HepG2 (cell line): ENCODE measurements around the gene SYNPR. TPM values are rescaled to one million over a fixed set of nuclear protein-coding genes. Genes with fewer than 3 reads are reported as not detected.

Experiments
- ATAC-seq: fragments of 200-7000 bp; cut with Tn5 transposase; 3 replicates; pipeline ENCODE4 v1.9.1; 2020; ENCODE audit warnings: mild to moderate bottlenecking, moderate library complexity
- BruUV-seq: library from RNA; stranded (reverse); fragments of 400-500 nt; replicated peaks from 2 replicates; lab custom pipeline; 2021; lab: Mats Ljungman, UMichigan
- CTCF ChIA-PET: fragments of 300-600 bp; formaldehyde crosslinking; extraction: SDS; loops from one replicate; lab custom pipeline; 2021; ENCODE audit warnings: low total read pairs, inconsistent platforms, low intra/inter-chr PET ratio; lab: Yijun Ruan, JAX
- POLR2A ChIA-PET: fragments of 350-600 bp; sonication (Branson Sonifier 250); formaldehyde crosslinking; loops from one replicate; lab custom pipeline; 2020; ENCODE audit warnings: antibody characterized with exemption, inconsistent platforms; lab: Yijun Ruan, JAX
- DNase-seq: peaks from one replicate; pipeline ENCODE4 v3.0.0-alpha.2; 2015; ENCODE audit warnings: low spot score
- FAIRE-seq: peaks from 3 replicates; lab custom pipeline; 2011; peaks lifted over from hg19 to GRCh38; lab: Jason Lieb, UNC
- H2AFZ ChIP-seq: one replicate; pipeline ENCODE4 v1.6.1; 2011; ENCODE audit warnings: low read length, inconsistent platforms
- H3K27ac ChIP-seq: fragments of 300-600 bp; 3 replicates; pipeline ENCODE4 v1.8.0; 2011; ENCODE audit warnings: mixed run types, mild to moderate bottlenecking, mixed read lengths, low read length, inconsistent platforms; ENCODE audit not compliant: insufficient read depth; ENCODE audit errors: extremely low read length
- H3K27me3 ChIP-seq, 2 experiments: fragments of 200-600 bp in 1 of 2; 2 replicates in 1 of 2; 3 replicates in 1 of 2; pipeline versions ENCODE4 v1.6.0 to v1.8.0; 2011; ENCODE audit warnings: low read length in 2 of 2, mild to moderate bottlenecking in 2 of 2, moderate library complexity in 2 of 2, inconsistent platforms in 1 of 2; ENCODE audit not compliant: insufficient read depth in 2 of 2, control insufficient read depth in 1 of 2
- H3K36me3 ChIP-seq, 2 experiments: fragments of 200-600 bp in 1 of 2; replicated peaks in 1 of 2; 2 replicates in 1 of 2; 3 replicates in 1 of 2; pipeline versions ENCODE4 v1.5.1 to v1.8.0; 2011; ENCODE audit warnings: low read length in 2 of 2, inconsistent platforms in 1 of 2; ENCODE audit not compliant: insufficient read depth in 2 of 2, control insufficient read depth in 1 of 2
- H3K4me1 ChIP-seq: 2 replicates; pipeline ENCODE4 v1.5.1; 2012; ENCODE audit warnings: low read length, inconsistent platforms; ENCODE audit not compliant: insufficient read depth
- H3K4me2 ChIP-seq: 2 replicates; pipeline ENCODE4 v1.6.0; 2011; ENCODE audit warnings: low read depth, low read length, inconsistent platforms
- H3K4me3 ChIP-seq, 3 experiments: fragments of 200-600 bp in 1 of 3; sonication (generic), shearing (Covaris generic) in 1 of 3; replicated peaks in 1 of 3; 2 replicates each; pipeline ENCODE4 v1.5.1; 2011 to 2016; ENCODE audit warnings: low read length in 3 of 3, inconsistent platforms in 2 of 3, low read depth in 2 of 3, mild to moderate bottlenecking in 2 of 3, control low read depth in 1 of 3, mixed read lengths in 1 of 3; ENCODE audit not compliant: insufficient read depth in 1 of 3
- H3K79me2 ChIP-seq: one replicate; pipeline ENCODE4 v1.6.1; 2011; ENCODE audit warnings: low read length, inconsistent platforms; ENCODE audit not compliant: insufficient read depth
- H3K9ac ChIP-seq: 2 replicates; pipeline ENCODE4 v1.6.0; 2011; ENCODE audit warnings: mild to moderate bottlenecking, low read depth, low read length, inconsistent platforms; ENCODE audit not compliant: insufficient read depth
- H3K9me3 ChIP-seq: 2 replicates; pipeline ENCODE4 v1.5.1; 2012; ENCODE audit warnings: mild to moderate bottlenecking, low read length
- H4K20me1 ChIP-seq: 2 replicates; pipeline ENCODE4 v1.6.0; 2011; ENCODE audit warnings: inconsistent platforms, mild to moderate bottlenecking, low read length, moderate library complexity; ENCODE audit not compliant: insufficient read depth
- ADNP ChIP-seq: sonication (generic); formaldehyde crosslinking; IDR thresholded peaks from 2 replicates; pipeline ENCODE4 v1.4.0; 2020; ENCODE audit warnings: missing genetic modification reagents
- HNRNPH1 ChIP-seq: fragments of 200-400 bp; formaldehyde crosslinking; optimal IDR thresholded peaks from 2 replicates; pipeline ENCODE3; 2017; ENCODE audit warnings: mild to moderate bottlenecking, low read depth, low read length
- NONO ChIP-seq, 2 experiments: fragments of 450-650 bp in 1 of 2; sonication (generic) in 1 of 2; formaldehyde crosslinking in 1 of 2; IDR thresholded peaks in 1 of 2; conservative IDR thresholded peaks in 1 of 2; 2 replicates each; pipeline versions ENCODE4 v1.6.1 to v1.8.0; 2017 to 2022; ENCODE audit warnings: mild to moderate bottlenecking in 1 of 2, missing genetic modification reagents in 1 of 2, moderate library complexity in 1 of 2
- ZBTB20 ChIP-seq: sonication (generic); formaldehyde crosslinking; IDR thresholded peaks from 2 replicates; pipeline ENCODE4 v1.8.1; 2023; ENCODE audit warnings: missing genetic modification reagents, low read depth, mild to moderate bottlenecking, borderline replicate concordance
- ZFP36 ChIP-seq: fragments of 150-350 bp; IDR thresholded peaks from 2 replicates; pipeline ENCODE4 v1.6.1; 2018; ENCODE audit warnings: borderline replicate concordance, low read length, low read depth; ENCODE audit not compliant: partially characterized antibody
- ZNF550 ChIP-seq: sonication (generic); formaldehyde crosslinking; IDR thresholded peaks from 2 replicates; pipeline ENCODE4 v1.4.0; 2020; ENCODE audit warnings: mild to moderate bottlenecking, missing genetic modification reagents, borderline replicate concordance
- ZNF850 ChIP-seq: sonication (generic); formaldehyde crosslinking; conservative IDR thresholded peaks from 2 replicates; pipeline ENCODE4 v1.9.0; 2021; ENCODE audit warnings: mild to moderate bottlenecking, missing genetic modification reagents
- WGBS: methylation state at CpG from one replicate; pipeline ENCODE4 v1.1.6; 2017; ENCODE audit warnings: low lambda C conversion rate; 5-methylcytosine and 5-hydroxymethylcytosine counted together
- in situ Hi-C: cut with HindIII; loops from 2 replicates; pipeline ENCODE4 v1.10.0; 2017; ENCODE audit warnings: low pct_unique_long_range_greater_than_20kb; ENCODE audit not compliant: extremely low pct_ligation_motif_present
- intact Hi-C: fragments of 100-400 bp; cut with micrococcal nuclease; formaldehyde crosslinking; loops from one replicate; pipeline ENCODE4 v1.10.0; 2022; ENCODE audit not compliant: unreplicated experiment
- polyA plus RNA-seq, 8 experiments: library from polyadenylated mRNA; depleted of rRNA in 3 of 8; stranded (reverse) in 7 of 8; unstranded in 1 of 8; fragments of >200 nt; fragmentation: Illumina TruSeq in 4 of 8; extraction: Trizol in 4 of 8; gene quantifications; 2 replicates each; pipeline versions ENCODE4 v1.2.1 to v1.2.3, GENCODE V29; 2011 to 2016; ENCODE audit warnings: low read depth in 4 of 8, missing spikeins in 1 of 8, mixed read lengths in 1 of 8; ENCODE audit not compliant: insufficient read depth in 1 of 8
- total RNA-seq, 5 experiments: library from RNA; depleted of rRNA; stranded (reverse); fragments of >200 nt; fragmentation: Illumina TruSeq; extraction: Trizol; gene quantifications; 2 replicates each; pipeline ENCODE4 v1.2.3, GENCODE V29; 2016; ENCODE audit warnings: low read depth in 1 of 5
- TF ChIP-seq, protein P1 (sequence below): conservative IDR thresholded peaks from 2 replicates; pipeline ENCODE4 v1.6.1; 2018; ENCODE audit warnings: missing genetic modification reagents
- TF ChIP-seq, protein P2 (sequence below): IDR thresholded peaks from 2 replicates; pipeline ENCODE4 v1.6.1; 2016
- TF ChIP-seq, protein P3 (sequence below): IDR thresholded peaks from 2 replicates; pipeline ENCODE4 v1.6.1; 2016; ENCODE audit warnings: mild to moderate bottlenecking
- TF ChIP-seq, protein P4 (sequence below): sonication (generic); formaldehyde crosslinking; IDR thresholded peaks from 2 replicates; pipeline ENCODE4 v1.8.0; 2022; ENCODE audit warnings: missing genetic modification reagents, mild to moderate bottlenecking, inconsistent platforms, borderline replicate concordance
- TF ChIP-seq, protein P5 (sequence below): IDR thresholded peaks from 2 replicates; pipeline ENCODE4 v1.6.1; 2016; ENCODE audit warnings: low read depth, missing genetic modification reagents, missing compliant biosample characterization

The SYNPR gene
- total and polyA plus RNA-seq, 2 of the 13 experiments (the other 11 are each of a cell fraction or from before 2014, with no cell fraction given): 0.04 TPM; not detected in 1

DNA sequence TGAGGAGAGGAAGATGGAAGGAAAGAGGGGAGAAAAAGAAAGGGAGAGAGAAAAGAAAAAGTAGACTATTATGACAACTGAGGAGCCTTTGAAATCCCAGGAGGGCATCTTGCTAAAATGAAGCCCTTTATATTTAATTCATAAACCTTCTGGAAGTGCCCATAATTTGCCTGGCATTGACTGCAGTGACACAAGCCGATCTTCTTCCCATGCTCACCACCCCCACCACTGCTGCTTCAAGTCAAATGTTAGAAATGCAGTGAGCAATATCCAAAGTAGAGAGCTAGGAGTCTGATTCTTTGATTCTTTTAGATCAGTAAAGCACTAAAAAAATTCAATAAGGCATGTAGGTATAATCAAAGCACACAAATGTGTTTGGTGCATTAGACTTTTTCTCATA lies 235.7 kb downstream of the SYNPR start:
- intact Hi-C loops: no loop called here
- 0% methylated on average over 1 of the region's 1 CpG for WGBS
- H3K27me3 ChIP-seq: no peaks in the 10 kb centered on the region
- TF ChIP-seq NONO (IDR thresholded peaks at IDR 0.05): no peak
- TF ChIP-seq NONO (CRISPR knock-in tag; conservative IDR thresholded peaks at IDR 0.05): no peak
- TF ChIP-seq ZBTB20 (CRISPR knock-in tag): no peak
- TF ChIP-seq ZNF850: no peak
- no peak for TF ChIP-seq ZFP36
- TF ChIP-seq, protein P1, sequence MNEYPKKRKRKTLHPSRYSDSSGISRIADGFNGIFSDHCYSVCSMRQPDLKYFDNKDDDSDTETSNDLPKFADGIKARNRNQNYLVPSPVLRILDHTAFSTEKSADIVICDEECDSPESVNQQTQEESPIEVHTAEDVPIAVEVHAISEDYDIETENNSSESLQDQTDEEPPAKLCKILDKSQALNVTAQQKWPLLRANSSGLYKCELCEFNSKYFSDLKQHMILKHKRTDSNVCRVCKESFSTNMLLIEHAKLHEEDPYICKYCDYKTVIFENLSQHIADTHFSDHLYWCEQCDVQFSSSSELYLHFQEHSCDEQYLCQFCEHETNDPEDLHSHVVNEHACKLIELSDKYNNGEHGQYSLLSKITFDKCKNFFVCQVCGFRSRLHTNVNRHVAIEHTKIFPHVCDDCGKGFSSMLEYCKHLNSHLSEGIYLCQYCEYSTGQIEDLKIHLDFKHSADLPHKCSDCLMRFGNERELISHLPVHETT: no peak
- TF ChIP-seq, protein P2, sequence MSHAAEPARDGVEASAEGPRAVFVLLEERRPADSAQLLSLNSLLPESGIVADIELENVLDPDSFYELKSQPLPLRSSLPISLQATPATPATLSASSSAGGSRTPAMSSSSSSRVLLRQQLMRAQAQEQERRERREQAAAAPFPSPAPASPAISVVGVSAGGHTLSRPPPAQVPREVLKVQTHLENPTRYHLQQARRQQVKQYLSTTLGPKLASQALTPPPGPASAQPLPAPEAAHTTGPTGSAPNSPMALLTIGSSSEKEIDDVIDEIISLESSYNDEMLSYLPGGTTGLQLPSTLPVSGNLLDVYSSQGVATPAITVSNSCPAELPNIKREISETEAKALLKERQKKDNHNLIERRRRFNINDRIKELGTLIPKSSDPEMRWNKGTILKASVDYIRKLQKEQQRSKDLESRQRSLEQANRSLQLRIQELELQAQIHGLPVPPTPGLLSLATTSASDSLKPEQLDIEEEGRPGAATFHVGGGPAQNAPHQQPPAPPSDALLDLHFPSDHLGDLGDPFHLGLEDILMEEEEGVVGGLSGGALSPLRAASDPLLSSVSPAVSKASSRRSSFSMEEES (CRISPR knock-in tag): no peak
- no peak for TF ChIP-seq HNRNPH1
- TF ChIP-seq, protein P3, sequence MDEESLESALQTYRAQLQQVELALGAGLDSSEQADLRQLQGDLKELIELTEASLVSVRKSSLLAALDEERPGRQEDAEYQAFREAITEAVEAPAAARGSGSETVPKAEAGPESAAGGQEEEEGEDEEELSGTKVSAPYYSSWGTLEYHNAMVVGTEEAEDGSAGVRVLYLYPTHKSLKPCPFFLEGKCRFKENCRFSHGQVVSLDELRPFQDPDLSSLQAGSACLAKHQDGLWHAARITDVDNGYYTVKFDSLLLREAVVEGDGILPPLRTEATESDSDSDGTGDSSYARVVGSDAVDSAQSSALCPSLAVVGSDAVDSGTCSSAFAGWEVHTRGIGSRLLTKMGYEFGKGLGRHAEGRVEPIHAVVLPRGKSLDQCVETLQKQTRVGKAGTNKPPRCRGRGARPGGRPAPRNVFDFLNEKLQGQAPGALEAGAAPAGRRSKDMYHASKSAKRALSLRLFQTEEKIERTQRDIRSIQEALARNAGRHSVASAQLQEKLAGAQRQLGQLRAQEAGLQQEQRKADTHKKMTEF (CRISPR knock-in tag): no peak
- TF ChIP-seq ZNF550: no peak
- TF ChIP-seq, protein P4, sequence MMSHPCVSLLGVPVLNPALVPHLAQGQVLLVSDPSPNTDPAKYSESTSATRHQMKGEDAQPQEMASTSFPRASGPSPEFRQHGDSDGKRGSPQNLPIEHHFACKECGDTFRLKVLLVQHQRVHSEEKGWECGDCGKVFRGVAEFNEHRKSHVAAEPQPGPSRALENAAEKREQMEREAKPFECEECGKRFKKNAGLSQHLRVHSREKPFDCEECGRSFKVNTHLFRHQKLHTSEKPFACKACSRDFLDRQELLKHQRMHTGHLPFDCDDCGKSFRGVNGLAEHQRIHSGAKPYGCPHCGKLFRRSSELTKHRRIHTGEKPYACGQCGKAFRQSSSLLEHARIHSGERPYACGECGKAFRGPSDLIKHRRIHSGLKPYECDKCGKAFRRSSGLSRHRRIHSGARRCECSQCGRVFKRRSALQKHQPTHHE (CRISPR knock-in tag): no peak
- TF ChIP-seq, protein P5, sequence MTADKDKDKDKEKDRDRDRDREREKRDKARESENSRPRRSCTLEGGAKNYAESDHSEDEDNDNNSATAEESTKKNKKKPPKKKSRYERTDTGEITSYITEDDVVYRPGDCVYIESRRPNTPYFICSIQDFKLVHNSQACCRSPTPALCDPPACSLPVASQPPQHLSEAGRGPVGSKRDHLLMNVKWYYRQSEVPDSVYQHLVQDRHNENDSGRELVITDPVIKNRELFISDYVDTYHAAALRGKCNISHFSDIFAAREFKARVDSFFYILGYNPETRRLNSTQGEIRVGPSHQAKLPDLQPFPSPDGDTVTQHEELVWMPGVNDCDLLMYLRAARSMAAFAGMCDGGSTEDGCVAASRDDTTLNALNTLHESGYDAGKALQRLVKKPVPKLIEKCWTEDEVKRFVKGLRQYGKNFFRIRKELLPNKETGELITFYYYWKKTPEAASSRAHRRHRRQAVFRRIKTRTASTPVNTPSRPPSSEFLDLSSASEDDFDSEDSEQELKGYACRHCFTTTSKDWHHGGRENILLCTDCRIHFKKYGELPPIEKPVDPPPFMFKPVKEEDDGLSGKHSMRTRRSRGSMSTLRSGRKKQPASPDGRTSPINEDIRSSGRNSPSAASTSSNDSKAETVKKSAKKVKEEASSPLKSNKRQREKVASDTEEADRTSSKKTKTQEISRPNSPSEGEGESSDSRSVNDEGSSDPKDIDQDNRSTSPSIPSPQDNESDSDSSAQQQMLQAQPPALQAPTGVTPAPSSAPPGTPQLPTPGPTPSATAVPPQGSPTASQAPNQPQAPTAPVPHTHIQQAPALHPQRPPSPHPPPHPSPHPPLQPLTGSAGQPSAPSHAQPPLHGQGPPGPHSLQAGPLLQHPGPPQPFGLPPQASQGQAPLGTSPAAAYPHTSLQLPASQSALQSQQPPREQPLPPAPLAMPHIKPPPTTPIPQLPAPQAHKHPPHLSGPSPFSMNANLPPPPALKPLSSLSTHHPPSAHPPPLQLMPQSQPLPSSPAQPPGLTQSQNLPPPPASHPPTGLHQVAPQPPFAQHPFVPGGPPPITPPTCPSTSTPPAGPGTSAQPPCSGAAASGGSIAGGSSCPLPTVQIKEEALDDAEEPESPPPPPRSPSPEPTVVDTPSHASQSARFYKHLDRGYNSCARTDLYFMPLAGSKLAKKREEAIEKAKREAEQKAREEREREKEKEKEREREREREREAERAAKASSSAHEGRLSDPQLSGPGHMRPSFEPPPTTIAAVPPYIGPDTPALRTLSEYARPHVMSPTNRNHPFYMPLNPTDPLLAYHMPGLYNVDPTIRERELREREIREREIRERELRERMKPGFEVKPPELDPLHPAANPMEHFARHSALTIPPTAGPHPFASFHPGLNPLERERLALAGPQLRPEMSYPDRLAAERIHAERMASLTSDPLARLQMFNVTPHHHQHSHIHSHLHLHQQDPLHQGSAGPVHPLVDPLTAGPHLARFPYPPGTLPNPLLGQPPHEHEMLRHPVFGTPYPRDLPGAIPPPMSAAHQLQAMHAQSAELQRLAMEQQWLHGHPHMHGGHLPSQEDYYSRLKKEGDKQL: no peak
- TF ChIP-seq ADNP (CRISPR knock-in tag): no peak

More for the DNA sequence above, 235.7 kb downstream of the SYNPR start:
- Histone ChIP-seq H3K4me2 (no peak overlapping the region), H3K4me3 (no peak overlapping the region), H3K9ac (no peak overlapping the region), H3K27ac (no peak overlapping the region), H3K9me3 (no peaks in the 10 kb centered on the region), H4K20me1 (no peaks in the 10 kb centered on the region), H2AFZ (no peak overlapping the region), H3K36me3 (no peaks in the 10 kb centered on the region), H3K4me1 (no peaks in the 10 kb centered on the region), H3K79me2 (no peaks in the 10 kb centered on the region)
- POLR2A ChIA-PET: no interaction called here
- BruUV-seq: no TSS peak
- ATAC-seq (no peak), DNase-seq (no peak), FAIRE-seq (no peak)
- CTCF ChIA-PET: no interaction called here
- in situ Hi-C loops: no loop called here
